BJ (cell line): ENCODE data around the gene NYNRIN. TPM values are rescaled to one million over a fixed set of nuclear protein-coding genes. Genes with fewer than 3 reads are reported as not detected.

ENCODE experiments used
- CTCF ChIA-PET: fragments of 350-600 bp; formaldehyde crosslinking; extraction: SDS; loops from one replicate; lab custom pipeline; 2021; ENCODE audit warnings: antibody characterized with exemption, inconsistent platforms; lab: Yijun Ruan, JAX
- POLR2A ChIA-PET: fragments of 300-600 bp; sonication (Branson Sonifier 250); formaldehyde crosslinking; extraction: SDS; loops from one replicate; lab custom pipeline; 2021; ENCODE audit warnings: antibody characterized with exemption; lab: Charles Lee
- DNase-seq: peaks from one replicate; pipeline ENCODE4 v3.0.0-alpha.2; 2011; ENCODE audit warnings: low read depth
- H3K27me3 ChIP-seq: 2 replicates; pipeline ENCODE4 v1.6.0; 2011; ENCODE audit warnings: low read length; ENCODE audit not compliant: control insufficient read depth, insufficient read depth
- H3K36me3 ChIP-seq: 2 replicates; pipeline ENCODE4 v1.5.1; 2011; ENCODE audit warnings: low read length; ENCODE audit not compliant: control insufficient read depth, insufficient read depth
- H3K4me3 ChIP-seq: 2 replicates; pipeline ENCODE4 v1.5.1; 2011; ENCODE audit warnings: low read depth, mild to moderate bottlenecking, control low read depth, low read length
- polyA plus RNA-seq: library from polyadenylated mRNA; depleted of rRNA; stranded (reverse); fragments of >200 nt; gene quantifications from 2 replicates; pipeline ENCODE4 v1.2.3, GENCODE V29; 2011
- TF ChIP-seq, protein P1 (sequence below): IDR thresholded peaks from 2 replicates; pipeline ENCODE4 v1.5.1; 2011; ENCODE audit warnings: low read depth, mild to moderate bottlenecking, control low read depth, inconsistent platforms, low read length, moderate library complexity; ENCODE audit not compliant: insufficient read depth

NYNRIN gene
- polyA plus RNA-seq, 1 experiment, result 10.1 TPM

DNA sequence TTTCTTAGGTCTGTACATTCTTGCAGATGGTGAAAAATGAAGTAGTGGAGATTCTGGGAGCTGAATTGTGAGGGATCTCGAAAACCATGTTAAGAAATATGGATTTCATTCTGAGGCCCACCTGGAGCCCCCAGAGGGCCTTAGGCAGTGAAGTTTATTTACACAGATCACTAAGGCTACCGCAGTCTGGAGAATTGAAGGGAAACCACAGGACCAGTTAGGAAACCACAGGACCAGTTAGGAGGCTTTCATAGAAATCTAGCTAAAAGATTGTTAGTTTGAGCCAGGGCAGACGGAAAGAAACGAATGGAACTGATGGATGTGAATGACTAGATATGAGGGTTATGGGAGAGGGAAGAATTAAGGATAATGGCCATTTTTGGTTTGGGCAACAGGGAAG lies 23.5 kb downstream of the NYNRIN start:
- POLR2A ChIA-PET, result no interaction called here
- CTCF ChIA-PET, result interaction anchor here (1.8 to 2.9 kb wide), 3 partner anchors 10 to 15 kb away, joined by 6 to 15 read pairs (median 6); no protein-coding TSS in a partner anchor

DNA sequence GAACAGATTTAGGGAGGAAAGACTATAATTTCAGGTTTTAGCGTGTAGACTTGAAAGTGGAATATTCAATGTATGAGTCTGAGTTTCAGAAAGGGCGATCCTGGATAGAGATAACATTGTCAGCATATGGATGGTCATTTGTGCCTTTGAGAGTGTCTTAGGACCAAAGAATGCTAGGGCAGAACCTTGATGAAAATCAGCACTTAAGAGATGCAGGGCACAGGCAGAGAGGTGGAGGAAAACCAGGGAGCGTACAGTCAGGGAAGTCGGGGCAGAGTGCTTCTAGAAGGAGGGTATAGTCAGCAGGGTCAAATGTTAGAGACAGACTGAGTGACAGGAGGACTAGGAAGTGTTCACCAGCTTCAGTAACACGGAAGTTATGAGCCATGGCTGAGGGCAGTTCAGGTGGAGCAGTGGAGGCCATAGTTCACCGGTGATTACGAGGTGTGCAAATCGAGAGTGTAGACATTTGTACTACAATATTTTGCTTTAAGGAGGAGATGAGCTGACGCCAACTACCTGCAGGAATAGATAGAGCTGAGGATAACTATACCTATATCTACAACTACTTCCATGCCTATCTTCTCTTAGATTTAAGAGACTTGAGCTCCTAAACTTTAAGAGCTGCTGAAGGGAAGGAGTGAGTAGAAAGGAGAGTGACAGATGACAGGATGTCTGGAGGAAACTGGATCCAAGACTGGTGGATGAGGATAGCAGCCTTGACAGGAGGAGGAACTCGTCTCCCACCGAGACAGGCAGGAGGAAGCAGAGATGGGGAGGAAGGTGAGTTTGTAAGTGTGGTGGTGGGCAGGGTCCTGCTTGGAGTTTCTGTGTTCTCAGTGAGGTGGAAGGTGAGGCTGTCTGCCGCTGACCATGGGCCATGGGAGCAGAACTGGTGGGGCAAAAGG lies 24.1 kb downstream of the NYNRIN start:
- POLR2A ChIA-PET, result no interaction called here
- Histone ChIP-seq H3K27me3 (peaks cover 2% of the 10 kb centered on the region; the same call in 1 of the 2 replicates), H3K36me3 (no peaks in the 10 kb centered on the region), H3K4me3 (no peak overlapping the region)
- TF ChIP-seq, protein P1, sequence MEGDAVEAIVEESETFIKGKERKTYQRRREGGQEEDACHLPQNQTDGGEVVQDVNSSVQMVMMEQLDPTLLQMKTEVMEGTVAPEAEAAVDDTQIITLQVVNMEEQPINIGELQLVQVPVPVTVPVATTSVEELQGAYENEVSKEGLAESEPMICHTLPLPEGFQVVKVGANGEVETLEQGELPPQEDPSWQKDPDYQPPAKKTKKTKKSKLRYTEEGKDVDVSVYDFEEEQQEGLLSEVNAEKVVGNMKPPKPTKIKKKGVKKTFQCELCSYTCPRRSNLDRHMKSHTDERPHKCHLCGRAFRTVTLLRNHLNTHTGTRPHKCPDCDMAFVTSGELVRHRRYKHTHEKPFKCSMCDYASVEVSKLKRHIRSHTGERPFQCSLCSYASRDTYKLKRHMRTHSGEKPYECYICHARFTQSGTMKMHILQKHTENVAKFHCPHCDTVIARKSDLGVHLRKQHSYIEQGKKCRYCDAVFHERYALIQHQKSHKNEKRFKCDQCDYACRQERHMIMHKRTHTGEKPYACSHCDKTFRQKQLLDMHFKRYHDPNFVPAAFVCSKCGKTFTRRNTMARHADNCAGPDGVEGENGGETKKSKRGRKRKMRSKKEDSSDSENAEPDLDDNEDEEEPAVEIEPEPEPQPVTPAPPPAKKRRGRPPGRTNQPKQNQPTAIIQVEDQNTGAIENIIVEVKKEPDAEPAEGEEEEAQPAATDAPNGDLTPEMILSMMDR, result no peak
- no peak for DNase-seq
- CTCF ChIA-PET, result interaction anchor here (0.7 to 4.3 kb wide), 6 partner anchors 9 to 180 kb away, joined by 3 to 33 read pairs (median 6); partner anchors contain the start of gene TINF2

More for the DNA sequence above, 23.5 kb downstream of the NYNRIN start:
- H3K27me3 ChIP-seq, result peaks cover 2% of the 10 kb centered on the region; the same call in 1 of the 2 replicates
- no peaks in the 10 kb centered on the region for H3K36me3 ChIP-seq
- TF ChIP-seq, protein P1, result no peak
- DNase-seq, result no peak
- no peak overlapping the region for H3K4me3 ChIP-seq

DNA sequence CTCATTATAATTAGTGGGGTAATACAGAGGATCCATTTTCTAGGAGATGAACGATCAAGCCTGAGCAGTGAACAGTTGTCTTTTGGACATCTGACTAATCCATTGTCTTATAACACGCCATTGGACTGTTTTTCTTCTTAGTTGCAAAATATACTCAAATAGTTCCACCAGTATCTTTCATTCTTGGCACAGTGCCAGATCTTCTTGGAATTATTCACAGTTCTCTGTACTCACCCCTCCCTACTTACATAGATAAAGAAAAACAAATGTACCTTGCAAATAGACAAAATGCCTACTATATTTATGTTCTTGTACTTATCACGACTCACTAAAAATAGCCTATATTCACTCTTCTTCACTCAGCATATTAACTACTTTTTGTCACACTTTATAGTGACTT lies 26.9 kb downstream of the NYNRIN start:
- CTCF ChIA-PET, result interaction anchor here (1.3 to 4.3 kb wide), 4 partner anchors 11 to 183 kb away, joined by 4 to 33 read pairs (median 8); partner anchors contain the start of gene TINF2
- POLR2A ChIA-PET, result no interaction called here
- no peak for DNase-seq
- Histone ChIP-seq H3K4me3 (no peak overlapping the region), H3K27me3 (no peaks in the 10 kb centered on the region), H3K36me3 (peaks cover 1% of the 10 kb centered on the region)
- TF ChIP-seq, protein P1, result no peak

DNA sequence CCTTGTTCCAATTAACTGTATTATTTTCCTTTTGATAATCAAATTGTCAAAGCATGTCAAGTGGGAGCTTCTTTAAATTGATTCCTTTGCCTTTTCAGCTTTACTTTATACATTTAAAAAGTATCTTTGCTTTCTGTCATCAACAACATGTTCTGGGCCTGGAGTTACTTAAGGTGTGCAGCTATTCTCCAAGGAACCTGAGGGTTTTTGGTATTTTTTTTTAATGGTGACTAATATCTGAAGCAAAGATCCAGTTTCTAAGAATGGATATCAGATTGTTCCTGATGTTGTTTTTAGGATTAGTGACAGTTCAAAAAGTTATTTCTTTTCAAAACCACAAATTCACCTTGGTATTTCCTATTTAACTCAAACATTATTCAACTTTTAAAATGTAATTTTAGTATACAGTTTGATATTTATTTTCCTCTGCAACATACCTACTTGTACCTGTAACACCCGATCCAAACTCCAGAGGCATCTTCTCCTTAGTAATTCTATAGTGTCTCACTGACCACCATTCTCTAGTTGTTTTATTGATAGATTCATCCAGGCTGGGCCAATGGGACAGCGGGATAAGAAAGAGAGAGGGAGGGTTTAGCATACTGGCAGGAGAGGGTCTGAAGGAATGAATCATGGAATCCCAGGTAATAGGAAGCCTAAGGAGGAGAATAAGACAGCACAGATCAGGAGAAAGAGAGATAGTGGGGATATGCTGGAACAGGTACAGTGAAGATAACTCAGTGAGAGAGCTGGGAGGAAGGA lies 27.5 kb downstream of the NYNRIN start:
- ChIA-PET POLR2A (no interaction called here), CTCF (interaction anchor here (1.5 to 4.3 kb wide), 4 partner anchors 11 to 94 kb away, joined by 6 to 33 read pairs (median 8); no protein-coding TSS in a partner anchor)
- no peak for DNase-seq

More for the DNA sequence above, 27.5 kb downstream of the NYNRIN start:
- H3K36me3 ChIP-seq, result peaks cover 1% of the 10 kb centered on the region
- TF ChIP-seq, protein P1, result no peak
- H3K4me3 ChIP-seq, result no peak overlapping the region
- no peaks in the 10 kb centered on the region for H3K27me3 ChIP-seq
